ENCODE measurements around the gene NELL1.

DNA sequence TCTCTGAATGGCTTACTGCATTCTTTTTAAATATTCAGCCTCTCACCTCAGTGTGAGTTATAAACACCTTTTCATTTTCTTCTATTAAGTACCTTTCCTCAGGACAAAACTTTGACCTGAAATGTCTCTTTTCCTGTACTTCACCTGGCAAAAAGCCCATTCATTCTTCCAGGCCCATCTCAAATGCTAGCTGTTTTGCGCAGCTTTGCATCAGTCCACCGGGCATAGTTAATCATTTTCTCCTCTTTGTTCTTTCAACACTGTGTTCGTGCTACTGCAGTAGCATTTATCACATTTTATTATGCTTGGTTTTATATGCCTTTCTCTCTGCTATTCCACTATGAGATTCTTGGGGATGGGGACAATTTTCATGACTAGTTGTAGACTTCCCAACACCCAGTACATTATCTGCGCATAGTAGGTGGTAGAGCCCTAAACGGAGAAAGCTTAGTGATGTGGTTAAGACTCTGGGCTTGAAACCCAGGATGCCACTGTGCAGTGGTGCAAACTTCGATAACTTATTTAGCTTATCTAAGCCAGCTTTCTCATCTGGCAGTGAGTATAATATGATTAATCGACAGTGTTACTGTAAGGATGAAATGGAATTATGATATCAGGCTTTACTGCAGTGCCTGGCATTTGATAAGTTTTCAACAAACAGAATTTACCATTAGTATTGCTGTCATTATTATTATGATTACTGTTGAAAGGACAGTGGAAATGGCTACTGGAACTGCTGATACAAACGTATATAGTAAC, 695.7 kb downstream of the NELL1 start:
- TF ChIP-seq CTCF (conservative IDR thresholded peaks at IDR 0.05; ENCODE audit: low read depth, low read length), result no peak
- no peak for TF ChIP-seq EZH2phosphoT487 (IDR thresholded peaks at IDR 0.05; ENCODE audit: borderline replicate concordance, low read length)
- no peak for TF ChIP-seq EZH2 (IDR thresholded peaks at IDR 0.05; ENCODE audit: low read length, unreplicated experiment)
